ENCODE results near the gene ARL4A. TPM values are rescaled to one million over a fixed set of nuclear protein-coding genes. Genes with fewer than 3 reads are reported as not detected.

Gene ARL4A
- total and polyA plus RNA-seq, 9 of the 15 experiments (the other 6 are each of a cell fraction or from before 2014, with no cell fraction given) = 118 to 688 (median 172) TPM

- TF ChIP-seq HMG20B (CRISPR knock-in tag; IDR thresholded peaks at IDR 0.05) (no peak), BACH1 (tag; IDR thresholded peaks at IDR 0.05) (no peak), THRAP3 (IDR thresholded peaks at IDR 0.05; ENCODE audit: borderline replicate concordance) (no peak), ASH1L (IDR thresholded peaks at IDR 0.05; ENCODE audit: borderline replicate concordance, low read depth, partially characterized antibody) (peak; percentile 88), TRIM24 (IDR thresholded peaks at IDR 0.05) (no peak), CREB1 (IDR thresholded peaks at IDR 0.05) (peak; percentile 54; the same call in 1 of the 2 replicates), CREB1 (CRISPR knock-in tag; IDR thresholded peaks at IDR 0.05) (no peak), ZKSCAN1 (IDR thresholded peaks at IDR 0.05; ENCODE audit: low read depth, low read length) (peak; percentile 19; the same call in 1 of the 2 replicates), ESRRB (CRISPR knock-in tag; IDR thresholded peaks at IDR 0.05; ENCODE audit: borderline replicate concordance) (no peak), ZNF395 (CRISPR knock-in tag; IDR thresholded peaks at IDR 0.05) (peak; percentile 29), E2F4 (CRISPR knock-in tag; IDR thresholded peaks at IDR 0.05; ENCODE audit: low read depth) (no peak), ATF6 (CRISPR knock-in tag; IDR thresholded peaks at IDR 0.05) (peak; percentile 65; the same call in 1 of the 2 replicates), ZNF280A (IDR thresholded peaks at IDR 0.05; ENCODE audit: low read depth, partially characterized antibody) (no peak), ZBTB49 (CRISPR knock-in tag; IDR thresholded peaks at IDR 0.05; ENCODE audit: borderline replicate concordance) (no peak), HMG20A (CRISPR knock-in tag; conservative IDR thresholded peaks at IDR 0.05) (no peak)
Observed at GRCh38 chr7:12686891-12687717, at the start of gene ARL4A (continued).
